ENCODE measurements around the gene NT5DC1.

Gene NT5DC1

DNA sequence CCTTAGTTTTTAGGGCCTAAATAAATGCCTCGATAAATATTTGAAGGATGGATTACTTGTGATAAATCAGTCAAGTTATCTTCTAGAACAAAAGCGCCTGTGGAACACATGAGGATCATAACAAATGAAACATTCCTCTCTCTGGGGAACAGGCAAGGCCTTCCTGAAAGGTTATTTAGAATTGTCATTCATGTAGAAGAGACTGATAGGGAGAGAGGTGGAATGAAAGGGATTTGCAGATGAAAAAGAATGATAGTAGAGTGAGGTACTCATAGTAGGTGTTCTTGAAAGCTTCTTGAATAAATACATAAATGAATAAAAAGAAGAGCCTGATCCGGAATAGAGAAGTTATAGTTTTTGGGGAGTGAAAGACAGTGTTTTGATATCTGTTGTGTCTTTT is 122.7 kb downstream of the NT5DC1 start (continued):
- TF ChIP-seq, protein P1, sequence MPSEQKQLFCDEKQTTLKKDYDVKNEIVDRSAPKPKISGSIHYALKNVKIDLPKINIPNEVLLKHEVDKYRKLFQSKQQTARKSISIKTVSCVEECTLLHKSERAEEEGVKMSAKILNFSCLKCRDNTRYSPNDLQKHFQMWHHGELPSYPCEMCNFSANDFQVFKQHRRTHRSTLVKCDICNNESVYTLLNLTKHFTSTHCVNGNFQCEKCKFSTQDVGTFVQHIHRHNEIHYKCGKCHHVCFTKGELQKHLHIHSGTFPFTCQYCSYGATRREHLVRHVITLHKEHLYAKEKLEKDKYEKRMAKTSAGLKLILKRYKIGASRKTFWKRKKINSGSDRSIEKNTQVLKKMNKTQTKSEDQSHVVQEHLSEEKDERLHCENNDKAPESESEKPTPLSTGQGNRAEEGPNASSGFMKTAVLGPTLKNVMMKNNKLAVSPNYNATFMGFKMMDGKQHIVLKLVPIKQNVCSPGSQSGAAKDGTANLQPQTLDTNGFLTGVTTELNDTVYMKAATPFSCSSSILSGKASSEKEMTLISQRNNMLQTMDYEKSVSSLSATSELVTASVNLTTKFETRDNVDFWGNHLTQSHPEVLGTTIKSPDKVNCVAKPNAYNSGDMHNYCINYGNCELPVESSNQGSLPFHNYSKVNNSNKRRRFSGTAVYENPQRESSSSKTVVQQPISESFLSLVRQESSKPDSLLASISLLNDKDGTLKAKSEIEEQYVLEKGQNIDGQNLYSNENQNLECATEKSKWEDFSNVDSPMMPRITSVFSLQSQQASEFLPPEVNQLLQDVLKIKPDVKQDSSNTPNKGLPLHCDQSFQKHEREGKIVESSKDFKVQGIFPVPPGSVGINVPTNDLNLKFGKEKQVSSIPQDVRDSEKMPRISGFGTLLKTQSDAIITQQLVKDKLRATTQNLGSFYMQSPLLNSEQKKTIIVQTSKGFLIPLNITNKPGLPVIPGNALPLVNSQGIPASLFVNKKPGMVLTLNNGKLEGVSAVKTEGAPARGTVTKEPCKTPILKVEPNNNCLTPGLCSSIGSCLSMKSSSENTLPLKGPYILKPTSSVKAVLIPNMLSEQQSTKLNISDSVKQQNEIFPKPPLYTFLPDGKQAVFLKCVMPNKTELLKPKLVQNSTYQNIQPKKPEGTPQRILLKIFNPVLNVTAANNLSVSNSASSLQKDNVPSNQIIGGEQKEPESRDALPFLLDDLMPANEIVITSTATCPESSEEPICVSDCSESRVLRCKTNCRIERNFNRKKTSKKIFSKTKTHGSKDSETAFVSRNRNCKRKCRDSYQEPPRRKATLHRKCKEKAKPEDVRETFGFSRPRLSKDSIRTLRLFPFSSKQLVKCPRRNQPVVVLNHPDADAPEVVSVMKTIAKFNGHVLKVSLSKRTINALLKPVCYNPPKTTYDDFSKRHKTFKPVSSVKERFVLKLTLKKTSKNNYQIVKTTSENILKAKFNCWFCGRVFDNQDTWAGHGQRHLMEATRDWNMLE (tag by site-specific recombination; conservative IDR thresholded peaks at IDR 0.05; ENCODE audit: low read depth), result no peak
- TF ChIP-seq ZNF792 (tag by site-specific recombination; IDR thresholded peaks at IDR 0.05) (no peak), GLIS1 (tag by site-specific recombination; IDR thresholded peaks at IDR 0.05) (no peak)

DNA sequence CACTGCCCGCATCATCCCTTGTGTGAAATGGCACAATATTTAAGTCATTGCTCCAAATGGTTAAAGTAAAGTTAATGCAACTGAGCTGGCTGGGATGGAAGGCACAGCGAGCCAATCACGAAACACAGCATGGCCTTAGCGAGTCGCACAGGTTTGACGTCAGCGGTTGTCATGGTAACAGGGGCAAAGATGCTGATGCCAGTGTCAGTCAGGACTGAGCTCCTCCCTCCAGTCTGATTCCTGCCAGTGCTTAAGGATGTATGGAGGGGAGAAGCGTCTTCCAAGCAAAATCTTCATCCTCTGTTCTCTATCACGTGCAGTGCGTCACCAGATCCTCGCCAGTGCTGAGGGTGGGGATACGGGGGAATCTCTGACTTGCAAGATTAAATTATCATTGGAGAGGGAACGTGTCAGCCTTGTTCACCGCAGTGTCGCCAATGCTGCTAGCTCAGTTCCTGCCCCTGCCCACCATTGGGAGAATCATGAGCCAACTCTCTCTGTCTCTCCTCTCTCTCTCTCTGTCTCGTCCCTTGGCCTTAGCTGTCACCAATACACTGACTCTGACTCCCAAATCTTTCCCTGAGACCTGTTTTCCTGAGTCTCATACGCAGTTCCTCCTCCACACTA is 128.7 kb downstream of the NT5DC1 start:
- POLR2A ChIA-PET, result interaction anchor here (1.4 to 1.8 kb wide), 2 partner anchors 9 to 342 kb away, joined by 3 to 12 read pairs; partner anchors contain the start of gene RWDD1

DNA sequence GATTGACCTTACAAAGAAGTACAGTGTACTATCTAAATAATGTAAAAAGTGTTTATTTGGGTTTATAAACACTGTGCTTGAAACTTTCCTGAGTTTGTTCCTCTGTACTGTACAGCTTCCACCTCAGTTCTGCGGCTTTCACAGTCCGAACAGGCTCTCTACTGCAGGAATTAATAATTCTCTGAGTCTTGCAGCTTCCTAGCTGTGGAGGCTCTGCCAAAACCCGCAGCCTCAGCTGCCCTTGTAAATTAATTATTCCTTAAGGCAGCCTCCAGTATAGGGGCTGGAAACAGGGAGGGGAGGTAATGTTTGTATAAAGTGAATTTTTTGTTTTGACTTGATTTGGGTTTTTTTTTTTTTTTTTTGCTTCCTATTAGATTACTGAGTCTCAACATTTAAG is 134.0 kb downstream of the NT5DC1 start:
- CTCF ChIA-PET, result interaction anchor here (1.1 kb wide), 1 partner anchor 34 kb away, joined by 3 read pairs; no protein-coding TSS in a partner anchor
- Histone ChIP-seq H3K36me3 (ENCODE audit: control insufficient read depth in 2 of 2, insufficient read depth in 1 of 2, low read length in 2 of 2) (peaks cover 0 to 10% of the 10 kb centered on the region in 2 experiments; a peak in 1 of 3 replicates), H3K4me1 (ENCODE audit: control insufficient read depth, insufficient read depth, low read length) (no peaks in the 10 kb centered on the region), H3K4me3 (ENCODE audit: low read depth, low read length) (no peak overlapping the region), H3K27ac (ENCODE audit: extremely low read depth, low read depth, low read length) (no peak overlapping the region), H3K9me3 (ENCODE audit: control insufficient read depth, insufficient read depth, low read depth, low read length) (no peaks in the 10 kb centered on the region)
- TF ChIP-seq ZNF248 (tag by site-specific recombination; IDR thresholded peaks at IDR 0.05), result no peak
- POLR2A ChIA-PET, result no interaction called here

More for the DNA sequence above, 128.7 kb downstream of the NT5DC1 start:
- CTCF ChIA-PET, result interaction anchor here (1.2 to 7.3 kb wide), 3 partner anchors 10 to 39 kb away, joined by 3 to 60 read pairs (median 7); no protein-coding TSS in a partner anchor
- H3K27ac ChIP-seq (ENCODE audit: extremely low read depth, low read depth, low read length), result no peak overlapping the region
- no peaks in the 10 kb centered on the region for H3K9me3 ChIP-seq (ENCODE audit: control insufficient read depth, insufficient read depth, low read depth, low read length)
- H3K4me1 ChIP-seq (ENCODE audit: control insufficient read depth, insufficient read depth, low read length), result no peaks in the 10 kb centered on the region
- no peak overlapping the region for H3K4me3 ChIP-seq (ENCODE audit: low read depth, low read length)
- TF ChIP-seq, protein P2, sequence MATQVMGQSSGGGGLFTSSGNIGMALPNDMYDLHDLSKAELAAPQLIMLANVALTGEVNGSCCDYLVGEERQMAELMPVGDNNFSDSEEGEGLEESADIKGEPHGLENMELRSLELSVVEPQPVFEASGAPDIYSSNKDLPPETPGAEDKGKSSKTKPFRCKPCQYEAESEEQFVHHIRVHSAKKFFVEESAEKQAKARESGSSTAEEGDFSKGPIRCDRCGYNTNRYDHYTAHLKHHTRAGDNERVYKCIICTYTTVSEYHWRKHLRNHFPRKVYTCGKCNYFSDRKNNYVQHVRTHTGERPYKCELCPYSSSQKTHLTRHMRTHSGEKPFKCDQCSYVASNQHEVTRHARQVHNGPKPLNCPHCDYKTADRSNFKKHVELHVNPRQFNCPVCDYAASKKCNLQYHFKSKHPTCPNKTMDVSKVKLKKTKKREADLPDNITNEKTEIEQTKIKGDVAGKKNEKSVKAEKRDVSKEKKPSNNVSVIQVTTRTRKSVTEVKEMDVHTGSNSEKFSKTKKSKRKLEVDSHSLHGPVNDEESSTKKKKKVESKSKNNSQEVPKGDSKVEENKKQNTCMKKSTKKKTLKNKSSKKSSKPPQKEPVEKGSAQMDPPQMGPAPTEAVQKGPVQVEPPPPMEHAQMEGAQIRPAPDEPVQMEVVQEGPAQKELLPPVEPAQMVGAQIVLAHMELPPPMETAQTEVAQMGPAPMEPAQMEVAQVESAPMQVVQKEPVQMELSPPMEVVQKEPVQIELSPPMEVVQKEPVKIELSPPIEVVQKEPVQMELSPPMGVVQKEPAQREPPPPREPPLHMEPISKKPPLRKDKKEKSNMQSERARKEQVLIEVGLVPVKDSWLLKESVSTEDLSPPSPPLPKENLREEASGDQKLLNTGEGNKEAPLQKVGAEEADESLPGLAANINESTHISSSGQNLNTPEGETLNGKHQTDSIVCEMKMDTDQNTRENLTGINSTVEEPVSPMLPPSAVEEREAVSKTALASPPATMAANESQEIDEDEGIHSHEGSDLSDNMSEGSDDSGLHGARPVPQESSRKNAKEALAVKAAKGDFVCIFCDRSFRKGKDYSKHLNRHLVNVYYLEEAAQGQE (tag by site-specific recombination; IDR thresholded peaks at IDR 0.05), result no peak
- no peak for TF ChIP-seq ZNF221 (tag by site-specific recombination; IDR thresholded peaks at IDR 0.05; ENCODE audit: borderline replicate concordance)
- no peak for TF ChIP-seq SALL2 (tag by site-specific recombination; IDR thresholded peaks at IDR 0.05; ENCODE audit: borderline replicate concordance)
- no peak for TF ChIP-seq ZNF561 (tag by site-specific recombination; IDR thresholded peaks at IDR 0.05; ENCODE audit: borderline replicate concordance)
- TF ChIP-seq ZNF114 (tag by site-specific recombination; IDR thresholded peaks at IDR 0.05), result no peak
- TF ChIP-seq ZNF311 (tag by site-specific recombination; IDR thresholded peaks at IDR 0.05; ENCODE audit: borderline replicate concordance), result no peak
- TF ChIP-seq ZNF354C (tag by site-specific recombination; IDR thresholded peaks at IDR 0.05; ENCODE audit: borderline replicate concordance, low read depth), result no peak
- no peak for TF ChIP-seq ZNF521 (tag by site-specific recombination; IDR thresholded peaks at IDR 0.05)
- no peak for TF ChIP-seq ZNF747 (tag by site-specific recombination; IDR thresholded peaks at IDR 0.05)
- TF ChIP-seq ZNF544 (tag by site-specific recombination; IDR thresholded peaks at IDR 0.05), result no peak
- no peak for TF ChIP-seq ZNF175 (tag by site-specific recombination; IDR thresholded peaks at IDR 0.05)
- TF ChIP-seq ZNF350 (tag by site-specific recombination; IDR thresholded peaks at IDR 0.05), result no peak
- H3K36me3 ChIP-seq (ENCODE audit: control insufficient read depth in 2 of 2, insufficient read depth in 1 of 2, low read length in 2 of 2), result peaks cover 0 to 7% of the 10 kb centered on the region in 2 experiments; a peak in 1 of 3 replicates
